Stomach (tissue), 4 donors: ENCODE measurements around the gene MRPS18A.

Source experiments
- CTCF ChIP-seq, 7 experiments: fragments of 450-650 bp in 4 of 7; fragments of 200-600 bp in 3 of 7; sonication (generic) in 3 of 7; IDR thresholded peaks; one replicate each; pipeline ENCODE4 v1.5.1; 2016 to 2019; ENCODE audit warnings: antibody characterized with exemption in 7 of 7, control low read depth in 2 of 7, mild to moderate bottlenecking in 1 of 7
- POLR2A ChIP-seq, 4 donors: fragments of 450-650 bp; IDR thresholded peaks; one replicate each; pipeline ENCODE4 v1.6.1; 2016; ENCODE audit warnings: antibody characterized with exemption in 4 of 4, control low read depth in 2 of 4, mild to moderate bottlenecking in 1 of 4, moderate library complexity in 1 of 4
- POLR2AphosphoS5 ChIP-seq, 3 donors: sonication (generic); formaldehyde crosslinking; IDR thresholded peaks; one replicate each; pipeline ENCODE4 v1.6.1; 2016; ENCODE audit warnings: antibody characterized with exemption in 3 of 3

GRCh38 chr6:43736211-43736786 is 48.7 kb upstream of the MRPS18A start:
- no peak for TF ChIP-seq CTCF (IDR thresholded peaks at IDR 0.05)
- no peak for TF ChIP-seq POLR2A (IDR thresholded peaks at IDR 0.05)
- no peak for TF ChIP-seq POLR2AphosphoS5 (IDR thresholded peaks at IDR 0.05)
